NCI-H2171 (cell line): ENCODE measurements around the gene CBLL1.

Experiments used
- DNase-seq: peaks from one replicate; lab custom pipeline; 2025; lab: John Stamatoyannopoulos, UW

Gene CBLL1

DNA sequence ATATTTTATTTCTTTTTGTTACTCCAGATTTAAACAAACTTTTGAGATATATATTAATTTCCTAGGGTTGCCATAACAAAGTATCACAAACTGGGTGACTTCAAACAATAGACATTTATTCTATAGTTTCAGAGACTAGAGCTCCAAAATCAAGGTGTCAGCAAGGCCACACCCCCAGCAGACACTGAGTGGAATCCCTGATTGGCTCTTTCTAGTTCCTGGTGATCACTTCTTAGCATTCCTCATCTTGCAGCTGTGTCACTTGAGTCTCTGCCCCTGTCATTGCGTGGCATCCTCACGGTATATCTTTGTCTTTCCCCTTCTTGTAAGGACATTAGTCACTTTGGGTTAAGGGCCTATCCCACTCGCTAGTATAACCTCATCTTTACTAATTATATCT, 66.7 kb downstream of the CBLL1 start:
- DNase-seq, result no peak
